ENCODE measurements around the gene HHIPL1.

The HHIPL1 gene

GRCh38 chr14:99706107-99706900 lies 61.4 kb downstream of the HHIPL1 start:
- DNase-seq (no peak), ATAC-seq (ENCODE audit: insufficient read depth, low read depth) (no peak)
- Histone ChIP-seq H2AFZ (ENCODE audit: low read depth, low read length) (no peak overlapping the region), H3K79me2 (ENCODE audit: insufficient read depth, low read length) (no peaks in the 10 kb centered on the region), H3K27me3 (ENCODE audit: insufficient read depth, low read length, poor library complexity) (no peaks in the 10 kb centered on the region), H3K27ac (ENCODE audit: low read length) (no peak overlapping the region), H3K4me2 (ENCODE audit: insufficient read depth, low read length) (no peak overlapping the region), H4K20me1 (ENCODE audit: insufficient read depth, low read length) (no peaks in the 10 kb centered on the region), H3K9ac (ENCODE audit: low read depth, low read length) (no peak overlapping the region), H3K4me1 (ENCODE audit: insufficient read depth, low read length) (no peaks in the 10 kb centered on the region), H3K4me3 (ENCODE audit: low read depth in 1 of 2, low read length in 2 of 2) (no peak overlapping the region), H3K9me3 (ENCODE audit: insufficient read depth, low read length, severe bottlenecking) (peaks cover 20% of the 10 kb centered on the region), H3K36me3 (ENCODE audit: insufficient read depth, low read length) (no peaks in the 10 kb centered on the region)
- TF ChIP-seq CTCF (IDR thresholded peaks at IDR 0.05; ENCODE audit: borderline replicate concordance, extremely low read depth, low read length, poor library complexity, severe bottlenecking) (no peak), EZH2 (IDR thresholded peaks at IDR 0.05; ENCODE audit: borderline replicate concordance, low read depth, low read length, severe bottlenecking) (no peak)

- H3K27me3 ChIP-seq (ENCODE audit: insufficient read depth, low read length, poor library complexity), result no peaks in the 10 kb centered on the region
- H3K4me3 ChIP-seq (ENCODE audit: low read depth in 1 of 2, low read length in 2 of 2), result no peak overlapping the region
- no peak overlapping the region for H3K27ac ChIP-seq (ENCODE audit: low read length)
- H3K79me2 ChIP-seq (ENCODE audit: insufficient read depth, low read length), result no peaks in the 10 kb centered on the region
- H3K9me3 ChIP-seq (ENCODE audit: insufficient read depth, low read length, severe bottlenecking), result peaks cover 20% of the 10 kb centered on the region
- H3K4me2 ChIP-seq (ENCODE audit: insufficient read depth, low read length), result no peak overlapping the region
- no peaks in the 10 kb centered on the region for H3K4me1 ChIP-seq (ENCODE audit: insufficient read depth, low read length)
- H3K36me3 ChIP-seq (ENCODE audit: insufficient read depth, low read length), result no peaks in the 10 kb centered on the region
- H4K20me1 ChIP-seq (ENCODE audit: insufficient read depth, low read length), result no peaks in the 10 kb centered on the region
- H2AFZ ChIP-seq (ENCODE audit: low read depth, low read length), result no peak overlapping the region
- DNase-seq (no peak), ATAC-seq (ENCODE audit: insufficient read depth, low read depth) (no peak)
- H3K9ac ChIP-seq (ENCODE audit: low read depth, low read length), result no peak overlapping the region
- TF ChIP-seq CTCF (IDR thresholded peaks at IDR 0.05; ENCODE audit: borderline replicate concordance, extremely low read depth, low read length, poor library complexity, severe bottlenecking) (no peak), EZH2 (IDR thresholded peaks at IDR 0.05; ENCODE audit: borderline replicate concordance, low read depth, low read length, severe bottlenecking) (no peak)
These were observed 62.5 kb downstream of the HHIPL1 start for GRCh38 chr14:99707420-99707819.

GRCh38 chr14:99707921-99708320 lies 63.0 kb downstream of the HHIPL1 start:
- Histone ChIP-seq H3K4me3 (ENCODE audit: low read depth in 1 of 2, low read length in 2 of 2) (no peak overlapping the region), H4K20me1 (ENCODE audit: insufficient read depth, low read length) (no peaks in the 10 kb centered on the region), H3K36me3 (ENCODE audit: insufficient read depth, low read length) (no peaks in the 10 kb centered on the region), H3K79me2 (ENCODE audit: insufficient read depth, low read length) (no peaks in the 10 kb centered on the region), H3K27ac (ENCODE audit: low read length) (no peak overlapping the region), H3K27me3 (ENCODE audit: insufficient read depth, low read length, poor library complexity) (no peaks in the 10 kb centered on the region), H3K4me2 (ENCODE audit: insufficient read depth, low read length) (no peak overlapping the region), H3K9ac (ENCODE audit: low read depth, low read length) (no peak overlapping the region), H3K4me1 (ENCODE audit: insufficient read depth, low read length) (no peaks in the 10 kb centered on the region), H3K9me3 (ENCODE audit: insufficient read depth, low read length, severe bottlenecking) (peaks cover 18% of the 10 kb centered on the region), H2AFZ (ENCODE audit: low read depth, low read length) (no peak overlapping the region)
- DNase-seq, result no peak
- TF ChIP-seq CTCF (IDR thresholded peaks at IDR 0.05; ENCODE audit: borderline replicate concordance, extremely low read depth, low read length, poor library complexity, severe bottlenecking) (no peak), EZH2 (IDR thresholded peaks at IDR 0.05; ENCODE audit: borderline replicate concordance, low read depth, low read length, severe bottlenecking) (no peak)
- ATAC-seq (ENCODE audit: insufficient read depth, low read depth), result no peak
